ENCODE measurements around the gene NUMB.

NUMB gene

GRCh38 chr14:73272393-73272792 lies 186.0 kb downstream of the NUMB start:
- H3K9me3 ChIP-seq (ENCODE audit: control insufficient read depth, low read length): no peaks in the 10 kb centered on the region
- no peak overlapping the region for H3K9ac ChIP-seq
- no peaks in the 10 kb centered on the region for H3K27me3 ChIP-seq (ENCODE audit: control insufficient read depth, insufficient read depth, low read length)
- no peak overlapping the region for H3K27ac ChIP-seq
- peaks cover 4% of the 10 kb centered on the region for H3K4me1 ChIP-seq
- H3K4me2 ChIP-seq (ENCODE audit: low read length): no peak overlapping the region
- no peak overlapping the region for H2AFZ ChIP-seq
- H3K4me3 ChIP-seq (ENCODE audit: low read depth, low read length): no peak overlapping the region
- TF ChIP-seq CTCF (IDR thresholded peaks at IDR 0.05): no peak
- no peaks in the 10 kb centered on the region for H3K36me3 ChIP-seq (ENCODE audit: control insufficient read depth, insufficient read depth, low read length)
- H3K79me2 ChIP-seq: no peaks in the 10 kb centered on the region

- TF ChIP-seq CTCF (IDR thresholded peaks at IDR 0.05): no peak
- Histone ChIP-seq H3K4me1 (peaks cover 4% of the 10 kb centered on the region), H3K36me3 (ENCODE audit: control insufficient read depth, insufficient read depth, low read length) (no peaks in the 10 kb centered on the region), H3K4me2 (ENCODE audit: low read length) (peak overlapping the region; percentile 59), H3K79me2 (no peaks in the 10 kb centered on the region), H2AFZ (peak overlapping the region; percentile 63), H3K27ac (no peak overlapping the region), H3K9ac (no peak overlapping the region), H3K9me3 (ENCODE audit: control insufficient read depth, low read length) (no peaks in the 10 kb centered on the region), H3K4me3 (ENCODE audit: low read depth, low read length) (no peak overlapping the region), H3K27me3 (ENCODE audit: control insufficient read depth, insufficient read depth, low read length) (no peaks in the 10 kb centered on the region)
These were observed 188.4 kb downstream of the NUMB start for GRCh38 chr14:73269729-73270531.

GRCh38 chr14:73267474-73267873 lies 190.9 kb downstream of the NUMB start:
- Histone ChIP-seq H3K4me3 (ENCODE audit: low read depth, low read length) (no peak overlapping the region), H3K9me3 (ENCODE audit: control insufficient read depth, low read length) (no peaks in the 10 kb centered on the region), H3K4me1 (peaks cover 4% of the 10 kb centered on the region), H3K4me2 (ENCODE audit: low read length) (no peak overlapping the region), H3K36me3 (ENCODE audit: control insufficient read depth, insufficient read depth, low read length) (no peaks in the 10 kb centered on the region), H3K27ac (no peak overlapping the region), H2AFZ (no peak overlapping the region), H3K27me3 (ENCODE audit: control insufficient read depth, insufficient read depth, low read length) (no peaks in the 10 kb centered on the region), H3K9ac (no peak overlapping the region), H3K79me2 (no peaks in the 10 kb centered on the region)
- no peak for TF ChIP-seq CTCF (IDR thresholded peaks at IDR 0.05)

- Histone ChIP-seq H3K4me3 (ENCODE audit: low read depth, low read length) (no peak overlapping the region), H3K27me3 (ENCODE audit: control insufficient read depth, insufficient read depth, low read length) (no peaks in the 10 kb centered on the region), H3K9me3 (ENCODE audit: control insufficient read depth, low read length) (no peaks in the 10 kb centered on the region), H3K27ac (no peak overlapping the region), H3K36me3 (ENCODE audit: control insufficient read depth, insufficient read depth, low read length) (no peaks in the 10 kb centered on the region), H3K4me2 (ENCODE audit: low read length) (no peak overlapping the region), H2AFZ (no peak overlapping the region), H3K4me1 (peaks cover 4% of the 10 kb centered on the region), H3K79me2 (no peaks in the 10 kb centered on the region), H3K9ac (no peak overlapping the region)
- no peak for TF ChIP-seq CTCF (IDR thresholded peaks at IDR 0.05)
These were observed 192.0 kb downstream of the NUMB start for GRCh38 chr14:73266317-73266716.

- Histone ChIP-seq H2AFZ (no peak overlapping the region), H3K27ac (no peak overlapping the region), H3K79me2 (no peaks in the 10 kb centered on the region), H3K4me1 (peaks cover 4% of the 10 kb centered on the region), H3K36me3 (ENCODE audit: control insufficient read depth, insufficient read depth, low read length) (no peaks in the 10 kb centered on the region), H3K9me3 (ENCODE audit: control insufficient read depth, low read length) (no peaks in the 10 kb centered on the region), H3K4me3 (ENCODE audit: low read depth, low read length) (no peak overlapping the region), H3K9ac (no peak overlapping the region), H3K27me3 (ENCODE audit: control insufficient read depth, insufficient read depth, low read length) (no peaks in the 10 kb centered on the region), H3K4me2 (ENCODE audit: low read length) (no peak overlapping the region)
- no peak for TF ChIP-seq CTCF (IDR thresholded peaks at IDR 0.05)
These were observed 192.7 kb downstream of the NUMB start for GRCh38 chr14:73265721-73266046.

Measured in parathyroid adenoma (tissue), 2 donors.